MV-4-11 (cell line): Measurements from ENCODE around the gene KMT2E.
A peak's percentile ranks its signal among the peaks of the same experiment; 100 is the strongest.

Experiments used
- DNase-seq: peaks from one replicate; lab custom pipeline; 2025; lab: John Stamatoyannopoulos, UW

KMT2E gene

GRCh38 chr7:105130048-105130447, 116.0 kb downstream of the KMT2E start:
- DNase-seq: no peak

GRCh38 chr7:105130580-105130979, 116.6 kb downstream of the KMT2E start:
- DNase-seq: peak; percentile 14

GRCh38 chr7:105131033-105131656, 117.1 kb downstream of the KMT2E start:
- peak; percentile 31 for DNase-seq

GRCh38 chr7:105131890-105132289, 117.9 kb downstream of the KMT2E start:
- no peak for DNase-seq

- no peak for DNase-seq
Observed at GRCh38 chr7:105132335-105132734, 118.3 kb downstream of the KMT2E start.

GRCh38 chr7:105132835-105133234, 118.8 kb downstream of the KMT2E start:
- DNase-seq: no peak

GRCh38 chr7:105133358-105133757, 119.4 kb downstream of the KMT2E start:
- no peak for DNase-seq

GRCh38 chr7:105133986-105134655, 120.1 kb downstream of the KMT2E start:
- DNase-seq: no peak

GRCh38 chr7:105136221-105136620, 122.2 kb downstream of the KMT2E start:
- DNase-seq: no peak

GRCh38 chr7:105137898-105138297, 123.9 kb downstream of the KMT2E start:
- no peak for DNase-seq

- no peak for DNase-seq
Observed at GRCh38 chr7:105139381-105139780, 125.4 kb downstream of the KMT2E start.

- no peak for DNase-seq
Observed at GRCh38 chr7:105141068-105141467, 127.1 kb downstream of the KMT2E start.

- DNase-seq: no peak
Observed at GRCh38 chr7:105149827-105150226, 135.8 kb downstream of the KMT2E start.

GRCh38 chr7:105151152-105151551, 137.1 kb downstream of the KMT2E start:
- DNase-seq: no peak

GRCh38 chr7:105153531-105153930, 139.5 kb downstream of the KMT2E start:
- DNase-seq: no peak

GRCh38 chr7:105154084-105154483, 140.1 kb downstream of the KMT2E start:
- no peak for DNase-seq

GRCh38 chr7:105156731-105157130, 142.7 kb downstream of the KMT2E start:
- no peak for DNase-seq

- DNase-seq: no peak
Observed at GRCh38 chr7:105157278-105157677, 143.3 kb downstream of the KMT2E start.

GRCh38 chr7:105161366-105161765, 147.4 kb downstream of the KMT2E start:
- no peak for DNase-seq
